Medulla oblongata (tissue), 1 donor: Measurements from ENCODE around the gene MDH2.
"Not testable (repeated sequence)": the region's sequence is repeated elsewhere in the genome, so short reads cannot be mapped to it uniquely, and the experiment has no call there.

ENCODE experiments used
- DNase-seq: peaks from one replicate; pipeline ENCODE4 v3.0.0-alpha.2; 2015; ENCODE audit errors: extremely low spot score

MDH2 gene, protein sequence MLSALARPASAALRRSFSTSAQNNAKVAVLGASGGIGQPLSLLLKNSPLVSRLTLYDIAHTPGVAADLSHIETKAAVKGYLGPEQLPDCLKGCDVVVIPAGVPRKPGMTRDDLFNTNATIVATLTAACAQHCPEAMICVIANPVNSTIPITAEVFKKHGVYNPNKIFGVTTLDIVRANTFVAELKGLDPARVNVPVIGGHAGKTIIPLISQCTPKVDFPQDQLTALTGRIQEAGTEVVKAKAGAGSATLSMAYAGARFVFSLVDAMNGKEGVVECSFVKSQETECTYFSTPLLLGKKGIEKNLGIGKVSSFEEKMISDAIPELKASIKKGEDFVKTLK

DNA sequence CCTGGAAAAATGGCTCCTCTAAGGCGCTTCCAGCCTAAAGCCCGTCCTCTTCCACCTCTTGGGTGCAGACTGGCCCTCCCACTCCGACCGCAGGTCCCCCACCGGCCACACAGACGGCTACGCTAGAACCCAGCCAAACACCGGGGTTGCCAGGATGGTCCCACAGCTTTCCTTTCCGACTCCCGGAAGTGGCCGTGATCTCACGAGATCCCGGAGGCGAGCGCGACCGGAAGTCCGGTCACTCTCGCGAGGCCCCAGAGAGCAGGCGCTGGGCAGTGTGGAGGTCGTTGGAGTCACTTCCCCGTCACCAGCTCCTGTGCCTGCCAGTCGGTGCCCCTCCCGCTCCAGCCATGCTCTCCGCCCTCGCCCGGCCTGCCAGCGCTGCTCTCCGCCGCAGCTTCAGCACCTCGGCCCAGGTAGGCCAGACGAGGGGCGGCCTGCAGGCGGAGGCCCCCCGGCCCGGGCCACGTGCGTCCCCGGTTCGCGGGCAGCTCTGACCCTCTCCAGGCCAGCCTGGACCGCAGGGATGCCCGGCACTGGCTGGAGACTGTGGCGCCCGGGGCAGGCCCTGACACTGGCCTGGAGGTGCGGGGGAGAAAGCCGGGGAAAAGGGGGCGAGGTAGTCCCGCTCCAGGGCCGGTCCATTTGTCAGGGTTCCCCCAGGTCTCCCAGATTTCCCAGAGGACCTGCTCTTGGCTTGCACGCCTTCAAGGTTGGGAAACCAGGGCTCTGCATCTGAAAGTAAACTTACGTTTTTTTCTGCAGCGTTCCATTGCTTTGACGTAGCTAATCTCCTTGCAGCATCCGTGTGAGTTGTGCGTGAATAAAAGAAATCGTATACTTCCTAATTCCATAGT, at the start of gene MDH2, which contains the start of gene STYXL1:
Gene MDH2, plus strand, starts transcription at position 296 of the 857 bp plus-strand sequence. Its CDS starts 55 bp downstream, at position 351.
Gene STYXL1, minus strand, starts transcription at position 190 of the 857 bp plus-strand sequence. CDS start 17,477 bp downstream, outside the sequence.
- DNase-seq, result peak; percentile 97

DNA sequence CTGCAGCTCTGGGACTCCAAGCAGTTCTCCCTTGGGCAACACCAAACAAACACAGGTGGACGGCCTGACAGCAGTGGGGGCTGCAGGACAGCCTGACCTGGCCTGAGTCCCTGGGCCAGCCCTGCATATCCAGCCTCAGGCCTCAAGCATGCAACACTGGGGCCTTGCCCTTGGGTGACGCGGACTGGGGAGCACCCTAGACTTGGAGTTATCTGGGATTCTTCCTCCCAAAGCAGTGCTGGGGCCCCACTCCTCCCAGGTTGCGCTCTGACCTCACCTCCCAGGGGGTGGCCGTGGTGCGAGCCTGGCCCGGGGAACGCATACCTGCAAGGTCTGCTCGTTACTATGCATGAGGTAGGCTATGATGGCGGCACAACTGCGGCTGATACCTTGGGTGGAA, 47.3 kb upstream of the MDH2 start:
- no peak for DNase-seq

DNA sequence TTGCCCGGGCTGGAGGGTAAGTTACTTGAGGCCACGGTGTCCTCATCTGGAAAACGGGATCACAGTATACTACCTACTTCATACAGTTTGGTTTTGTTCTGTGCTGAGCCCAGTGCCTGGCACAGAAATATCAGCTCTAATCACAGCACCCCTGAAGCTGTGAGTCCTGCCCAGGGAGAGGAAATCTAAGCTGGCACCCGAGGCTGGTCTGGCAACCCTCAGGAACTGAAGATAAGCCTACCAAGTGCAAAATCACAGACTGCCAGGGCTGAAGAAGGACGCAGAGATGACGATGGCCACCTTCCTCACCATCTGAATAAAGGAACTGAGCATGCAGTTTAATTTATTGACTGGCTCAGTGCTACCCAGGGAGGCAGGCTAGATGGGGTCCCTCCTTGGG, 45.8 kb upstream of the MDH2 start:
- DNase-seq, result no peak

- no peak for DNase-seq
Observed at GRCh38 chr7:76002822-76003221, 45.1 kb upstream of the MDH2 start.

DNA sequence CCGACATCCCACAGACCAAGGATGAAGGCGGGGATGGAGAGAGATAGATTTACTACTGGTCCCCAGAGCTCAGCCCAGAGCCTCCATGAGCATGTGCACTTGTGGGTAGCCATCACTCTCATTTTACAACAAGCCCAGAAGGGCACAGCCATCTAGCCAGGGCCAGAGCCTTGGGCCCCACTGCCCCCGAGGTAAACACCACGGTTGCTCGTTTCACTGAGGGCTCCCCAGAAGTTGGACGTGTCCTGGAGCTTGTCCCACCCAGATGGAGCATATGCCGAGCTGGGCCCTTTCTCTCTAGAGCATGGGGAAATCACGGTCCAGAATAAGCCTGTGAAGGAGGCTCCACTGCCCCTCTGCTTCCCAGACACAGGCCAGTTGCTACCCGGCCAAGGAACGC, 44.6 kb upstream of the MDH2 start:
- no peak for DNase-seq

- not testable (repeated sequence) for DNase-seq
Observed at GRCh38 chr7:76005004-76005403, 42.9 kb upstream of the MDH2 start.

GRCh38 chr7:76008156-76008687, 39.7 kb upstream of the MDH2 start:
- no peak for DNase-seq

- DNase-seq, result no peak
Observed at GRCh38 chr7:76009672-76010600, 38.0 kb upstream of the MDH2 start.

DNA sequence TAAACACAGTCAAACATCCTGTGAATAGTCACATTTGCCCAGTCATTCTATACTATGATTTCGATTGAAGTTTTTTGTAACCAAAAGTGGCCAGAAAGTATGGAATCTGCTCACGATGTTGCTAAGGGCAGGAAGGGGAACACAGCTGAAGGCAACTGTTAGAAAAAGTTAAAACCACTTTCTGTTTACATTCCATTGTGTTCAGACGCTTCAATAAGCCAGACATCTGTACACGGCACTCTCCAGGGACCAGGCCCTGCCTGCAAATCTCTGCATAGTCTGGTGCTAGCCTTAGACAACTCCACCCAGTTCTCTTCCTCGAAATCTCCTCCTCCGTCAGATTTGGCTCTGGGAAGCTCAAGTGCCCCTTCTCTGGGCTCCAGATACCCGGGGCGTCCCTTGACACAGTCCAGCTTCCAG, 36.5 kb upstream of the MDH2 start:
- DNase-seq, result no peak

DNA sequence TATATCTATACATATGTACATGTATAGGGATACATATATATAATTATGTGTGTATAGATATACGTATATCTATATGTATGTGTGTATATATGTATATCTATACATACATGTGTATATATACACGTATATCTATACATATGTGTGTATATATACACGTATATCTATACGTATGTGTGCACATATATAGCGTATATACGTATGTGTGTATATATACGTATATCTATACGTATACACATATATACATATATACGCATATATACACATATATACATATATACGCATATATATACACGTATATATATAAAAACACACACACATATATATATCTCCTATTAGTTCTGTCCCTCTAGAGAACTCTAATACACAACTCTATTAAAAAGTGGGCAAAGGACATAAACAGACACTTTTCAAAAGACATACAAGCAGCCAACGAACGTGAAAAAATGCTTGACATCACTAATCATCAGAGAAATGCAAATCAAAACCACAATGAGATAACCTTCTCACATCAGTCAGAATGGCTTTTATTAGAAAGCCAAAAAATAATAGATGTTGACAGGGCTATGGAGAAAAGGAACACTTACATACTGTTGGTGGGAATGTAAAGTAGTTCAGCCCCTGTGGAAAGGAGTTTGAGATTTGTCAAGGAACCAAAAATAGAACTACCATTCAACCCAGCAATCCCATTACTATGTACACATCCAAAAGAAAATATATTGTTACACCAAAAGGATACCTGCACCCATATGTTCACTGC, 31.5 kb upstream of the MDH2 start:
- DNase-seq, result no peak

GRCh38 chr7:76018520-76018919, 29.4 kb upstream of the MDH2 start:
- DNase-seq, result not testable (repeated sequence)

DNA sequence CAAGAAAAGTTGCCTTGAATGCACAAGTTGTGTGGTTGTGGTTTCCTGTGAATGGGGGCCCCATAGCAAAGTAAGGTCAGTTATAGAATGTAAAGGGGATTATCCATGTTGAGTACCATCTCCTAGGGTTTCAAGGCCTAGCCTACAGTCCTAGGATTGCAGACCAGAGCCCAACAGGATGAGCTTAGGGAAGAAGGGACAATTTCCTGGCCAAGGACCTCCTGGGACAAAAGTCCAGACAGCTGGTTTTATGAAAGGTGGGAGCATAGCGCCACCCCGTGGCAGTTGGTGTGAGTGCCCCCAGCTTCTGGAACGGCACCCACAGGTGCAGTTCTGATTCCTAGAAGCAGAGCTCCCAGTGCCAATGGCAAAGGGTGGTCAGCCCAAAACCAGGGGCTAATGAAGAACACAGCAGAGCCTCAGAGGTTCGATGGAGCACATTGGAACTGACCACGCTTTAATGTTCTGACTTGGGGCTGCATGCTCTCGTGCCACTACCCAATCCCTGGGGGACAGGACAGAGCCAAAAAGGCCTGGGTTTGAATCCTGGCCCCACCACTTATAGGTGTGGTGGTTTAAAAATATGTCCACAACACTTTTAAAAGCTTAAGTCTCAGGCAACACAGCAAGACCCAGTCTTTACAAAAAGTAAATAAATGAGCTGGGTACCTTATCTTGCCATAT, 27.7 kb upstream of the MDH2 start:
- DNase-seq, result peak; percentile 75

DNA sequence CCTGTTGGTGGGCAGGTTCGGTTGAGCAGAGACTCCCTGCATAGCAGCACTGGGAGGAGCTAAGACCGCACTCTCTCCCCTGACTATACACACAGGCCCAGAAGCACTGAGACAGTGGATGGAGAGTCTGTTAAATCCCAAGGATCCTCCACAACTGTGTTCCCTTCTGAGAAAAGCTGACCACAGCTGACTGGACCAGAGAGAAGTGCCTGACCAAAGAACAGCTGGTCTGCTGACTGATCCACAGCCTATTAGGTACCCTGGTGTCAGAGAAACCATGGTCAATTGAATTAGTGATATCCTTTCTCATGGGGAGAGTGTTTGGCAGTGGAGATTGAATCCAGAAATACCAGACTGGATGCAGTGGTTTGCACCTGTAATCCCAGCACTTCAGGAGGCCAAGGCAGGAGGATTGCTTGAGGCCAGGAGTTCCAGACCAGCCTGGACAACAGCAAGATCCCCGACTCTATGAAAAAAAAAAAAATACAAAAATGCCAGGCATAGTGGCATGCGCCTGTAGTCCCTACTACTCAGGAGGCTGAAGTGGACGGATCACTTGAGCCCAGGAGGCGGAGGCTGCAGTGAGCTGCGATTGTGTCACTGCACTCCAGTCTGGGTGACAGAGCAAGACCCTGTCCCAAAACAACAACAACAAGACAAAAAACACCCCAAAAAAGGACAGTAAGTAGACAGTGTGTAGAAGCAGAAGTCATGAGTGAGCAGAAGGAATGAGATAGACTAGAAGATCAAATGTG, 25.7 kb upstream of the MDH2 start:
- DNase-seq, result no peak

- DNase-seq, result peak; percentile 74
Observed at GRCh38 chr7:76023002-76023401, 24.9 kb upstream of the MDH2 start.

- DNase-seq, result not testable (repeated sequence)
Observed at GRCh38 chr7:76029682-76030081, 18.2 kb upstream of the MDH2 start.

GRCh38 chr7:76031964-76032363, 15.9 kb upstream of the MDH2 start:
- DNase-seq, result no peak

GRCh38 chr7:76037310-76037709, 10.6 kb upstream of the MDH2 start:
- DNase-seq, result no peak

- DNase-seq, result no peak
Observed at GRCh38 chr7:76040126-76040525, 7.8 kb upstream of the MDH2 start.

DNA sequence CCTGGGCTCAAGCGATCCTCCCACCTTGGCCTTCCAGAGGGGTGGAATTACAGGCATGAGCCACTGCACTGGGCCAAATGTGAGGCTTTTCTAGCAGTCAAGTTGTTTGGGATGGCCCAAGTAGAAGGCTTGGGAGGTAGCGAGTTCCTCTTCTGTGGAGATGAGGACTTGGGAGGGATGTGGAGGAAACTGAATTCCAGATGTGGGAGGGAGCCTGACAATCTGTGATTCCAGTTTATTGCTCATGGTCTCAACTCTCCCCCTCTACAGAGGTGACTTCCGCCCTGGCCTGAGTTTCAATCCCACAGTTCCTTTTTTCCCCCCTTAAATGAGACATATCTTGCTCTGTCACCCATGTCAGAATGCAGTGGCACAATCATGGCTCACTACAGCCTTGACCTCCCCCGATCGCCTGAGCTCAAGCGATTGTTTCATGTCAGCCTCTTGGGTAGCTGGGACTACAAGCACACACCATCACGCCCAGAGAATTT, 3.5 kb upstream of the MDH2 start:
- DNase-seq, result no peak
